ENCODE measurements around the gene STRADB.
"Not testable (repeated sequence)": the region's sequence is repeated elsewhere in the genome, so short reads cannot be mapped to it uniquely, and the experiment has no call there.

Gene STRADB

DNA sequence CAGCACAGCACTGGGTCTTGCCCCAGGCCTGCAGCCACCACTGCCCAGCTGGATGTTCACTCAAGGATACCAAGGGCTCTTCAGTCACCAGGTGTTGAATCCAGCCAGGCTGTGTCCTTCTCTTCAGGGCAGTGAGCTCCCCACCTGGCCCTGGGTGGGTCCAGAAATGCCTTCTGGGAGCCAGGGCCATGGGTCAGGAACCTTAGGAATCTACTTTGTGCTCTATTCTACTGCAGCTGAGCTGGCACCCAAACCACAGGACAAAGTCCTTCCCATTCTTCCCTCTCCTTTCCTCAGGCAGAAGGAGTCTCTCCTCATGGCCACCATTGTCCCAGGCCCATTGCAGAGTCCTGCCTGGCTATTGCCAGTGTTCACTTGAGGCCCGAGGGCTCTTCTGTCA lies 13.0 kb downstream of the STRADB start:
- DNase-seq (ENCODE audit: extremely low spot score, insufficient read length, low read depth) (no peak), FAIRE-seq (no peak)

DNA sequence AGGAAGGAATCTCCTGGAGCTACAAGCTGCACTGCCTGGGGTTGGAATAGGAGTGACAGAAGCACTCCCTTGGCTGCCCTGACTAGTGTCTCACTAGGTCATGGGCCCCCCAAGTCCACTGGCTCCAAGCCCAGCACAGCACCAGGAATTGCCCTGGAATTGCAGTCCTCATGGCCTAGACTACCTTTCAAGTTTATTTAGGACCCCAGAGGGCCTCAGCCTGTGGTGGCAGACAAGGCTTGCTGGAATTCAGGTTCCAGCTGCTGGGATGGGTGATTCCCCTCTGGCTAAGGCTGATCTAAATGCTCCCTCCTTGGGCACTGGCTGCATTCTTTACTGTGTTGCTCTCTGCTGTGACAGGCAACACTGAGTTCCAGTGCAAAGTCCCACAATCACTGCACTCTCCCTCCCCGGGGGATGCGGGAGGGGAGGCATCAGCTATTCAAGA lies 14.0 kb downstream of the STRADB start:
- no peak for DNase-seq (ENCODE audit: extremely low spot score, insufficient read length, low read depth)
- no peak for FAIRE-seq

GRCh38 chr2:201466050-201466675 lies 14.6 kb downstream of the STRADB start:
- DNase-seq (ENCODE audit: extremely low spot score, insufficient read length, low read depth): no peak
- FAIRE-seq: no peak

- DNase-seq (ENCODE audit: extremely low spot score, insufficient read length, low read depth): no peak
- FAIRE-seq: no peak
Measured at GRCh38 chr2:201467666-201468065, 16.1 kb downstream of the STRADB start.

- FAIRE-seq: no peak
- no peak for DNase-seq (ENCODE audit: extremely low spot score, insufficient read length, low read depth)
Measured at GRCh38 chr2:201470821-201471731, 19.5 kb downstream of the STRADB start.

DNA sequence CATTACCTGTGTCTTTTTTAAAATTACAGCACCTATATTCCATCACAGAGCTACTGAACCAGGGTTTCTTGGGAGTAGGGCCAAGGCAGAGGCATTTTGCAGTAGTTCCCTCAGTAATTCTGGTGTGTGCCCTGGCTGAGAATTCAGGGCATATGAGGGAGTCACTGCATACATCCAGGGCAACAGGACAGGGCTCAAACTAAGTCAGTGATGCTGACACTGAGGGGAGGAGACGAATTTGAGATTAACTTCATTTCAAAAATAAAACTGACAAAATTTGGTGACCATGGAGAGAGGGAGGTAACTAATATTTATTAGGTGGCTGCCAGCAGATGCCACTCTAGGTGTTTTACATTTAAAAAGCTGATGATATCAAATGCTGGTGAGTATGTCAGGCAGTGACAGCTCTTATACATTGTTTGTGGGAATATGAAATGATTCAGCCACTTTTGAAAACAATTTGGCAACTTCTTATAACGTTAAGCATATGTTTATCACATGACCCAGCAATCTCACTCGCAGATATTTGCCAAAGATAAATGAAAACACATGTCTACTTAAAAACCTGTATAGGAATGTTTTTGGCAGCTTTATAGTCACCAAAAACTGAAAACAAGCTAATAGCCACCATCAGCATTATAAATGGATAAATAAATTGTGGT lies 20.3 kb downstream of the STRADB start:
- FAIRE-seq: no peak
- DNase-seq (ENCODE audit: extremely low spot score, insufficient read length, low read depth): no peak

GRCh38 chr2:201472411-201472810 lies 20.9 kb downstream of the STRADB start:
- FAIRE-seq: no peak
- DNase-seq (ENCODE audit: extremely low spot score, insufficient read length, low read depth): no peak

DNA sequence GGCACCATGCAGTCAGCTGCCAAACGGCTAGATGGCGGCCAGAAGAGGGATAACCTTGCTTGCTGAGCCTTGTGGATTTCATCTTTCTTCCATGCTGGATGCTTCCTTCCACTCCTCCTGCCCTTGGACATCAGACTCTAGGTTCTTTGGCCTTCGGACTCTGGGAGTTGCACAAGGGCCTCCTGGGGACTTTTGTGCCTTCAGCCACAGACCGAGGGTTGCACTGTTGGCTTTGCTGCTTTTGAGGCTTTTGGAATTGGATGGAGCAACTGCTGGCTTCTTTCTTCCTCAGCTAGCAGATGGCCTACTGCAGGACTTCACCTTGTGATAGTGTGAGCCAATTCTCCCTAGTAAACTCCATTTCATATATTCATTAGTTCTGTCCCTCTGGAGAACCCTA lies 31.0 kb downstream of the STRADB start:
- FAIRE-seq (no peak), DNase-seq (ENCODE audit: extremely low spot score, insufficient read length, low read depth) (no peak)

- no peak for DNase-seq (ENCODE audit: extremely low spot score, insufficient read length, low read depth)
- FAIRE-seq: no peak
Measured at GRCh38 chr2:201483342-201483741, 31.8 kb downstream of the STRADB start.

- not testable (repeated sequence) for FAIRE-seq; DNase-seq (ENCODE audit: extremely low spot score, insufficient read length, low read depth)
Measured at GRCh38 chr2:201483758-201484157, 32.2 kb downstream of the STRADB start.

- FAIRE-seq (no peak), DNase-seq (ENCODE audit: extremely low spot score, insufficient read length, low read depth) (no peak)
Measured at GRCh38 chr2:201484805-201485204, 33.3 kb downstream of the STRADB start.

- DNase-seq (ENCODE audit: extremely low spot score, insufficient read length, low read depth) (no peak), FAIRE-seq (no peak)
Measured at GRCh38 chr2:201490291-201490690, 38.8 kb downstream of the STRADB start.

- DNase-seq (ENCODE audit: extremely low spot score, insufficient read length, low read depth): no peak
- no peak for FAIRE-seq
Measured at GRCh38 chr2:201496785-201497184, 45.2 kb downstream of the STRADB start.

GRCh38 chr2:201500534-201500933 lies 49.0 kb downstream of the STRADB start:
- DNase-seq (ENCODE audit: extremely low spot score, insufficient read length, low read depth): no peak
- FAIRE-seq: no peak

DNA sequence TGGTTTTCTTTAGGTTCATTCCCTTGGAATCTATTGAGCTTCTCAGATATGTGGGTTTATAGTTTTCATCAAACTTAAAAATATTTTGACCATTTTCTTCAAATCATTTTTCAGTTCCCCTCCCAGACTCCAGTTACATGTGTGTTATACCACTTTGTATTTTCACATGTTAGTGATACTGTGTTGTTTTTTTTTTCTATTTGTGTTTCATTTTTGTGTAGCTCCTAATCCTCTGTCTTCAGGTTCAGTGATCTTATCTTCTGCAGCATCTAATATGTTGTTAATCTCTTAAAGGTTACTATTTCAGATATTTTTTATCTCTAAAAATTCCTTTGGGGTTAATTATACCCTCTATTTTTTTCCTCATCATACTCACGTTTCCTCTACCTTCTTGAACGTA lies 51.2 kb downstream of the STRADB start:
- DNase-seq (ENCODE audit: extremely low spot score, insufficient read length, low read depth): no peak
- FAIRE-seq: no peak

- DNase-seq (ENCODE audit: extremely low spot score, insufficient read length, low read depth): no peak
- FAIRE-seq: no peak
Measured at GRCh38 chr2:201507725-201508124, 56.2 kb downstream of the STRADB start.

GRCh38 chr2:201513271-201513670 lies 61.7 kb downstream of the STRADB start:
- DNase-seq (ENCODE audit: extremely low spot score, insufficient read length, low read depth): no peak
- no peak for FAIRE-seq

DNA sequence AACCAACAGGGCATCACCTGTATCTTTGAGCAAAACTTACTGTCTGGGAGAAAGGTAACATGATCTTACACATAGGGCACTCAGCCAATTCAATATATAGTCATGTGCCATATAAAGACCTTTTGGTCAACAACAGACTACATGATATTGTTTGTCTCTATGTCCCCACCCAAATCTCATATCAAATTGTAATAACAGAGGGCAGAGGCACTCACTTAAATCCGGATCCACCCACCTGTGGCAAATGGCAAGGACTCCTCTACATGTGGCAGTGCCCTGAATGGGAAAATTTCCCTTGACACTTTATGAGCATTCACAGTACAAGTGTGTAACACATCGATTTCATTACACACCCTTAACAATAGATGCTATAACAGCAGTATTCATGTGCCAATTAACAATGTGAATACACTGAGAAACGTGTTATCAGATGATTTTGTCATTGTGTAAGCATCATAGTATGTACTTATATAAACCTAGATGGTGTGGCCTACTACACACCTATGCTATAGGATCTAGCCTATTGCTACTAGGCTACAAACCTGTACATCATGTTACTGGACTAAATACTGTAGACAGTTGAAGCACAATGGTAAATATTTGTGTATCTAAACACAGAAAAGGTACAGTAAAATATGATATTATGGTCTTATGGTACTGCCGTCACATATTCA lies 64.2 kb downstream of the STRADB start:
- FAIRE-seq: no peak
- DNase-seq (ENCODE audit: extremely low spot score, insufficient read length, low read depth): no peak

GRCh38 chr2:201517094-201517493 lies 65.6 kb downstream of the STRADB start:
- DNase-seq (ENCODE audit: extremely low spot score, insufficient read length, low read depth) (no peak), FAIRE-seq (no peak)

GRCh38 chr2:201520201-201520600 lies 68.7 kb downstream of the STRADB start:
- DNase-seq (ENCODE audit: extremely low spot score, insufficient read length, low read depth) (no peak), FAIRE-seq (no peak)

Data from GM18507 (cell line).